Activated CD4-positive, alpha-beta T cell treated with anti-CD3 and anti-CD28 coated beads for 1 hour (primary cell): ENCODE results near the gene SUN2.

Experiments
- DNase-seq: peaks from one replicate; pipeline ENCODE4 v3.0.0-alpha.2; 2020

SUN2 gene

DNA sequence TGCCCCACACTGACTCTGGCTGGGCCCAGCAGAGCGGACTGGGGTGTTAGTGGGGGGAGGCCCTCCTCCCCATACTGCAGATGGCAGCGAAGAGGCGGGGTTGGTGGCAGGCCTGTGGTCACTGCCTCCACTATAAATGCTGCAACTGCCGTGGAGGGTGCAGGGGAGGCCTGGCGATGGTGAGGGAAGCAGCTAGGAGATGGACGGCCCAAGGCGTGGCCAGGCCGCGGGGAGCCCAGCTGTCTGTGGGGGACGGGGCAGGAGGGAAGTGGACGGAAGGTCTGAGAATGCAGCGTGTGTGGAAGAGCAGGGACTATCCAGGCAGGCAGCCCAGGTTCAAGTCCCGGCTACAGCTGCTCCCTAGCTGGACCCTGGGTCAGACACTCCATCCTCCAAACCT, 19.9 kb upstream of the SUN2 start:
- no peak for DNase-seq

- no peak for DNase-seq
Observed at GRCh38 chr22:38774496-38775166, 18.8 kb upstream of the SUN2 start.

GRCh38 chr22:38773363-38773946, 17.7 kb upstream of the SUN2 start:
- DNase-seq, result no peak

DNA sequence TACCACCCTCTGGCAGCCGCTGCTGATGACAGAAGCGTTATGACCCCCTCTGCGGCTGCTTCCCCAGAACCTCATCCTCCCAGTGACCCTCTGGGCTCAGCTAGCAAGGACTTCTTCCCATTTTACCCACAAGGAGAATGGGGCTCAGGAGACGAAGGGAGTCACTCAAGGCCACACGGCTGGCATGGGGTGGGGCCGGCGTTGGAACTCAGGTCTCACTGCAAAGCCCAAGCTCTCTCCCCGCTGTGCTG, 16.8 kb upstream of the SUN2 start:
- no peak for DNase-seq

DNA sequence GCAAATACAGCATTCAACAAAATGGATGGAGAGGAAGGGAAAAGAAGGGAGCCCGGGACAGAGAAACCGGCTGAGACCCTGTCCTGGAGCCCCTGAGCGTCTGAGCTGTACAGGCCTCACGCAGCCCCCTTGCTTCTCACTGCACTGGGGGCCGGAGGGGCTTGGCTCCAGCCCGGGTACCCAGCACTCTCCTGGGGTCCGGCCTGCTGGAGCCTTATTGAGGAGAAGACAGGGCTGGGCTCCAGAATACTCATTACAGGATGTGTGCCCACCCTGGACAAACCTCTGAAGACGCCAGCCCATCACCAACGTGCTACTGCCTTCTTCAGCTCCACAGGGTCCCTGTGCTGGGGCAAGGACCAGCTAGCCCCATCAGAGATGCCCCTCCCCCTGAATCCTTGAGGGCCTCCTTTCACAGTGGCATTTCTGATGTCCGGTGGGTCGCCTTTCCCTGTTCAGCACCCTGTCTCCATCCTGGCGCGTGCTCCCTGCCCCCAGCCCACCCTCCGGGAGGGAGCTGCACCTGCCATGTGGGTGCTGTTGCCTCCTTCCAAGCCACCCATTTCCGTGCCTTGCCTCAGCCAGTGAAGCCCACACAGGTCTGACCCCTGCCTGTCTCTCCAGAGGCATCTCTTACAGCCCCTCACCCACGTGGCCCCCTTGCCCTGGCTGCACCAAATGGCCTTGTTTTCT, 14.6 kb upstream of the SUN2 start:
- no peak for DNase-seq

- no peak for DNase-seq
Observed at GRCh38 chr22:38768036-38768435, 12.2 kb upstream of the SUN2 start.

GRCh38 chr22:38767313-38767712, 11.5 kb upstream of the SUN2 start:
- DNase-seq, result no peak

- DNase-seq, result no peak
Observed at GRCh38 chr22:38766076-38766777, 10.4 kb upstream of the SUN2 start.

- DNase-seq, result no peak
Observed at GRCh38 chr22:38762551-38762983, 6.8 kb upstream of the SUN2 start.

DNA sequence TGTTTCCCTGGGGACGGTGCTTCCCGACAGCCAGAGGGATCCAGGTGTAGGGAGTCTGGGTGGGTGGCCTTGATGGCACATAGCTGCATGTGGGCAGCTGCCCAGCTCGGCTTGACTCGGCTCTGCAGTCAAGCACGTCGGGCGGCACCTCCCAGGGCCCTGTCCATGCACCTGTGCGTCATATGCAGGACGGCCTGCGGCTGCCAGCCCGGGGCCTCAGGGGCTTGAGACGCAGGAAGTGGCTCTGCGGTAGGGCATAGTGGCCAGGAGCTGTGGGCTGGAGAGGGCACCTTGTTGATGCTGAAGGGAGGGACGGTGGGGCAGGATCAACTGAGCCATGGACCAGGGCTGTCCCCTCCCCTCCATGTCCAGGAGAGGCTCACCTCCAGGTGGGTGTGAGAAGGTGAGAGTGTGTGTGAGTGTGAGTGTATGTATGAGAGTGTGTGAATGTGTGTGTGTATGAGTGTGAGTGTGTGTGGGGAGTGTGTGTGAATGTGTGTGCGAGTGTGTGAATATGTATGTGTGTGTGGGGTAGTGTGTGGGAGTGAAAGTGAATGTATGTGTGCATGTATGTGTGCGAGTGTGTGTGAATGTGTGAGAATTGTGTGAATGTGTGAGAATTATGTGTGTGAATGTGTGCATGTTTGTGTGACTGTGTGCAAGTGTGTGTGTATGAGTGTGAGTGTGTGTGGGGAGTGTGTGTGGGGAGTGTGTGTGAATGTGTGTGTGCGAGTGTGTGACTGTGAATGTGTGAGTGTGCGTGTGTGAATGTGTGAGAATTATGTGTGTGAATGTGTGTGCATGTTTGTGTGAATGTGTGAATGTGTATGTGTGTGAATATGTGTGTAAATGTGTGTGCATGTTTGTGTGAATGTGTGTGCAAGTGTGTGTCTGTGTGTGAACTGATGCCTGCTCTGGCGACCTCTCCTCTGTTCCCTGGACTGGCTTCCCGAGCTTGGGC, 5.7 kb upstream of the SUN2 start:
- no peak for DNase-seq

DNA sequence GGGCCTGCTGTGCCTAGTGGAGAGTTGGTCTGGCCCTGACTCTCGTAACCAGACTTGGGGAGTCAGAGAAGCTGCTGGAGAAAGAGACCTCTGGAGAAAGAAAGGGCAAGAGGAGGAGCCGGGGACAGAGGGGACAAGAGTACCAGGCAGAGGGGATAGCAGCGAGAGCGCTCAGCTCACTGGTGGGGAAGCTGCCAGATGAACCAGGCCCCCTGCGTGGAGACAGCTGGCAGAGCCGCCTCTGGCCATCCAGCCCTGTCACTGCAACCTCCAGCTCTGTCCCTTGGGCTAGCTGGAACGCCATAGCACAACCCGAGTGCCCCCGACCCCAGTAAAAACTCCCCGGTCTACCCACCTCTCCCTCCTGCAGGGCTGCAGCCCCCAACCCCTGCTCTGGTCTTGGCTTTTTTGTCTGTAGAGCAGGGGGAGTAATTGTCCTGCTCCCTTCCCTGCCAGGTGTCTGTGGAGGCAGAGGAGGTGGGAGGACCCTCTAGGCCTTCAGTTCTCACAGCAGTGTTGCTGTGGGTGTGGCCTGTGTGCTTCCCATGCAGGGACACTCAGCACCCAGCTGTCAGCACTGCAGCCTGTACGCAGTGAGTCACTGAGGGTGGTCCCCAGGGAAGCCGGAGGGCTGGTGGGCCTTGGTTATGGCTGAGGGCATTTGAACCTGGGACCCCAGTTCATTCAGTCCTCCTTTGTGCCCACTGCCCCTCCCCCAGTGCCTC, 4.8 kb upstream of the SUN2 start:
- DNase-seq, result no peak

- no peak for DNase-seq
Observed at GRCh38 chr22:38759005-38759404, 3.2 kb upstream of the SUN2 start.

DNA sequence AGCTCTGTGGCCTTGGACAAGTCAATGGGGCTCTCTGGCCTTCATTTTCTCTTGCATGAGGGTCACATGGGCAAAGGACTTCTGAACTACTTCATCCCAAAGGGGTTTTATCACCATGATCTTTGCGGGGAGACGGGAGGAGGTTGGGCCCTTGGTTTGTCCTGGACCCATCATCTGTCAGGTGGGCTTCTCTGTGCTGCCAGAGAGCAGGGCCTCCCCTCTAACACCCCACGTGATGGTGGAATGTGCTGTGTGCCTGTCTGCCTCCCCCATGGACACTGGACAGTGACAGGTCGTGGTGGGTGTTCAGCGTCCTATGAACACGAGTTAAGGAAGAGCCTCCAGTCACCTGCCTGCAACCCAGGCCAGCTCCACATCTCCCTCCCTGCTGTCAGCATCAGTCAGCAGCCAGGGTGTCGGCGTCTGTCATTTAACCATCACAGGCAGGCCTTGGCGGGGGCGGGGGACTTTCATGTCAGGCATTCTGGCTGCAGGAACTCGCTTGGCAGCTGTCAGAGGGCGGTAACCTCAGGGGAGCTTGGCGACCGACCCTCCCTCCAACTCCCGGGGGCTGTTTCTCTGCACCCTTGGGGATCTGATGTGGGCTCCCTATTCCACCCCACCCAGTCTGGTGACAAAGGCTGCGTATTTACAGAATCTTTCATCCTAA, 2.6 kb upstream of the SUN2 start:
- DNase-seq, result peak; percentile 62

GRCh38 chr22:38757464-38757757, 1.6 kb upstream of the SUN2 start:
- no peak for DNase-seq

DNA sequence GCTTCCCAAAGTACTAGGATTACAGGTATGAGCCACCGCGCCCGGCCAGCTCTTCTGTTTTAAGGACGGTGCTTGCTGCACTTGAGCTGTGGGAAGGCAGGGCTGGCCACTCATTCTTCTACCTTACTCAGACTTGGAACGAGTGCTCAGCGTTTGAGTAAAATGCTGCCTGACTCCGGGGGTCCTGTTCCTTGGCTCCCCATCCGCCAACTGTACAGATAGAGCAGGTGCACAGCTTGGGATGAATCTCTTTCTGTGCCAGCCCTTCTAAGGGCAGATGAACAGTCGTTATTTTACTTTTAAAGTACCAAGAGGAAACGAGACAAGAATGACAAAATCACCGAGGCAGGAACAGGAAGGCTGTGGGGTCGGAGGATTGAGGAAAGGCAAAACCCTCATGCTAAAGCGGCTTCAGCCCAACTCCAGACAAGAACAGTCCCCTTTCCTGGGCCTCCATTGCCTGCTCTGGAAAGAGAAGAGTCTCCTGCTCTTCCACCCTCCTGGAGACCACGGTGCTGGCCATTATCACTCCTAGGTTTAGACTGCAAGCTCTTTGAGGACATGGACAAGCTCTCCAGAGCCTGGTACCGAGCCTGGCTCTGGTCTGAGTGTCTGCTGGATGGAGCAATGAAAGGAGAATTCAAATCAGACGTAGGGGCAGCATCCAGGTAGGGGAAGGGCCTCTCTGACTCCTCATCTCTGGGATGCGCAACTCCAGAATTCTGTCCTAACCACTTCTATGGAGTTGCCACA, 1.1 kb upstream of the SUN2 start:
- DNase-seq, result no peak

GRCh38 chr22:38755155-38755910, 465 bp downstream of the SUN2 start:
- DNase-seq, result no peak

GRCh38 chr22:38754751-38755154, 1.0 kb downstream of the SUN2 start:
- no peak for DNase-seq

- DNase-seq, result no peak
Observed at GRCh38 chr22:38753948-38754750, 1.6 kb downstream of the SUN2 start.
